MM.1S (cell line): ENCODE data around the gene SSH3.
A peak's percentile ranks its signal among the peaks of the same experiment; 100 is the strongest.

ENCODE experiments used
- DNase-seq: peaks from one replicate; pipeline ENCODE4 v3.0.0-alpha.2; 2015
- H2AFZ ChIP-seq: fragments of 300-600 bp; sonication (generic); 2 replicates; pipeline ENCODE4 v1.6.0; 2016; ENCODE audit warnings: antibody characterized with exemption, low read length
- H3F3A ChIP-seq: fragments of 300-600 bp; sonication (generic); 2 replicates; pipeline ENCODE4 v1.6.1; 2016; ENCODE audit warnings: mild to moderate bottlenecking, antibody characterized with exemption, low read length, moderate library complexity, mixed read lengths; ENCODE audit not compliant: insufficient read depth
- H3K27ac ChIP-seq: fragments of 300-600 bp; sonication (generic); 2 replicates; pipeline ENCODE4 v1.5.1; 2016; ENCODE audit warnings: mild to moderate bottlenecking, low read length
- H3K27me3 ChIP-seq: fragments of 300-600 bp; sonication (generic); replicated peaks from 2 replicates; pipeline ENCODE4 v1.6.0; 2016; ENCODE audit warnings: low read length; ENCODE audit not compliant: insufficient read depth
- H3K36me3 ChIP-seq: fragments of 300-600 bp; sonication (generic); replicated peaks from 2 replicates; pipeline ENCODE4 v1.6.1; 2016; ENCODE audit warnings: mild to moderate bottlenecking, low read length, mixed read lengths; ENCODE audit not compliant: insufficient read depth
- H3K4me1 ChIP-seq: fragments of 300-600 bp; sonication (generic); 2 replicates; pipeline ENCODE4 v1.6.1; 2016; ENCODE audit warnings: low read length, mixed read lengths
- H3K4me2 ChIP-seq: fragments of 300-600 bp; sonication (generic); 2 replicates; pipeline ENCODE4 v1.6.0; 2016; ENCODE audit warnings: low read depth, low read length
- H3K4me3 ChIP-seq: fragments of 300-600 bp; sonication (generic); 2 replicates; pipeline ENCODE4 v1.5.1; 2016; ENCODE audit warnings: low read length, mixed read lengths
- H3K79me2 ChIP-seq: fragments of 300-600 bp; sonication (generic); 2 replicates; pipeline ENCODE4 v1.6.1; 2016; ENCODE audit warnings: mixed run types, low read length, mixed read lengths
- H3K9ac ChIP-seq: fragments of 300-600 bp; sonication (generic); 2 replicates; pipeline ENCODE4 v1.6.1; 2016; ENCODE audit warnings: low read length, mixed read lengths
- H3K9me2 ChIP-seq: fragments of 300-600 bp; sonication (generic); replicated peaks from 2 replicates; pipeline ENCODE4 v1.6.1; 2016; ENCODE audit warnings: mild to moderate bottlenecking, low read length, mixed read lengths; ENCODE audit not compliant: insufficient read depth
- H3K9me3 ChIP-seq: fragments of 300-600 bp; sonication (generic); replicated peaks from 2 replicates; pipeline ENCODE4 v1.6.1; 2016; ENCODE audit warnings: mild to moderate bottlenecking, low read length, mixed read lengths; ENCODE audit not compliant: insufficient read depth
- H4K20me1 ChIP-seq: fragments of 300-600 bp; sonication (generic); 2 replicates; pipeline ENCODE4 v1.6.1; 2016; ENCODE audit warnings: mild to moderate bottlenecking, low read length, moderate library complexity, mixed read lengths; ENCODE audit not compliant: insufficient read depth
- EZH2 ChIP-seq: fragments of 300-600 bp; sonication (generic); optimal IDR thresholded peaks from 2 replicates; pipeline ENCODE3; 2017; ENCODE audit warnings: low read depth, mild to moderate bottlenecking, antibody characterized with exemption, low read length, mixed read lengths
- EZH2phosphoT487 ChIP-seq: fragments of 300-600 bp; sonication (generic); IDR thresholded peaks from 2 replicates; pipeline ENCODE4 v1.6.1; 2018; ENCODE audit warnings: antibody characterized with exemption, low read length
- TF ChIP-seq, protein P1 (sequence below): fragments of 300-600 bp; sonication (generic); IDR thresholded peaks from 2 replicates; pipeline ENCODE4 v1.5.1; 2016; ENCODE audit warnings: antibody characterized with exemption, low read length, mixed read lengths

SSH3 gene

DNA sequence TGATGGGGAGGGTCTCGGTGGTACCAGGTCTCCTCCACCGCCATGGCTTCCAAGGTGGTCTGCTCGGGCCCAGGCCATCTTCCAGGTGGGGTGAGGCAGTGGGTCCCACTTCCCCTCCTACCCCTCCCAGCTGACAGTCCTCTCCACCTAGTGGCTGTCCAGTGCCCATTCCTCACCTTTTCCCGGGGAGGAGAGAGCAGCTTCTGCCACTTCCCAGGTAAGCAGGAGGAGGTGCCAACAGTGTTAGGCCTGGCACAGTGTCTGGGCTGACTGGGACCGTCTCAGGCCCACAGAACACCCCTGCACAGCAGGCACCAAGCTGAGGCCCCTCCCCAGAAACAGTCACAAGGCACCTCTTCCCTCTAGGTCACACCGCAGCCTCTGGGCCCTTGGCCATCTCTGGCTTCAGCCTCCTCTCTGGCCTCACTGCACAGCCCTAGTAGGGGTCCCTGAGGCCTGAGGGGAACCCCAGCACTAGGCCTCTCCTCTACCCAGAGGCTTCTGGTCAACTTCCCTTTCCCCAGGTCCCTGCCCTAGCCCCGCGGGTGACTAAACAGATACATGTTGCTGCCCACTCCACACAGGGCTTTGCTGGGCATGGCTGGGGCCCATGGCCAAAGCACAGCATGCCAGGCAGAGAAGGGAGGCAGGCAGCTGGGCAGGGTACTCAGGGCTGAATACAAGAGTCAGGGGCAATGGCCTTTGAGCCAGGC, 16.6 kb upstream of the SSH3 start:
- H3K9me3 ChIP-seq = no peaks in the 10 kb centered on the region
- H3K4me2 ChIP-seq = no peak overlapping the region
- H3K4me1 ChIP-seq = peaks cover 19% of the 10 kb centered on the region
- peaks cover 10% of the 10 kb centered on the region; the same call in 1 of the 2 replicates for H3K36me3 ChIP-seq
- H3K27me3 ChIP-seq = no peaks in the 10 kb centered on the region
- H3F3A ChIP-seq = peaks cover 39% of the 10 kb centered on the region
- TF ChIP-seq, protein P1, sequence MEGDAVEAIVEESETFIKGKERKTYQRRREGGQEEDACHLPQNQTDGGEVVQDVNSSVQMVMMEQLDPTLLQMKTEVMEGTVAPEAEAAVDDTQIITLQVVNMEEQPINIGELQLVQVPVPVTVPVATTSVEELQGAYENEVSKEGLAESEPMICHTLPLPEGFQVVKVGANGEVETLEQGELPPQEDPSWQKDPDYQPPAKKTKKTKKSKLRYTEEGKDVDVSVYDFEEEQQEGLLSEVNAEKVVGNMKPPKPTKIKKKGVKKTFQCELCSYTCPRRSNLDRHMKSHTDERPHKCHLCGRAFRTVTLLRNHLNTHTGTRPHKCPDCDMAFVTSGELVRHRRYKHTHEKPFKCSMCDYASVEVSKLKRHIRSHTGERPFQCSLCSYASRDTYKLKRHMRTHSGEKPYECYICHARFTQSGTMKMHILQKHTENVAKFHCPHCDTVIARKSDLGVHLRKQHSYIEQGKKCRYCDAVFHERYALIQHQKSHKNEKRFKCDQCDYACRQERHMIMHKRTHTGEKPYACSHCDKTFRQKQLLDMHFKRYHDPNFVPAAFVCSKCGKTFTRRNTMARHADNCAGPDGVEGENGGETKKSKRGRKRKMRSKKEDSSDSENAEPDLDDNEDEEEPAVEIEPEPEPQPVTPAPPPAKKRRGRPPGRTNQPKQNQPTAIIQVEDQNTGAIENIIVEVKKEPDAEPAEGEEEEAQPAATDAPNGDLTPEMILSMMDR = peak; percentile 3; the same call in 1 of the 2 replicates
- TF ChIP-seq EZH2phosphoT487 (no peak), EZH2 (no peak)
- no peaks in the 10 kb centered on the region for H3K9me2 ChIP-seq
- no peaks in the 10 kb centered on the region for H4K20me1 ChIP-seq
- H3K27ac ChIP-seq = peak overlapping the region; percentile 100
- peaks cover 51% of the 10 kb centered on the region for H3K79me2 ChIP-seq
- DNase-seq = no peak
- H3K9ac ChIP-seq = no peak overlapping the region
- no peak overlapping the region for H3K4me3 ChIP-seq
- no peak overlapping the region for H2AFZ ChIP-seq

DNA sequence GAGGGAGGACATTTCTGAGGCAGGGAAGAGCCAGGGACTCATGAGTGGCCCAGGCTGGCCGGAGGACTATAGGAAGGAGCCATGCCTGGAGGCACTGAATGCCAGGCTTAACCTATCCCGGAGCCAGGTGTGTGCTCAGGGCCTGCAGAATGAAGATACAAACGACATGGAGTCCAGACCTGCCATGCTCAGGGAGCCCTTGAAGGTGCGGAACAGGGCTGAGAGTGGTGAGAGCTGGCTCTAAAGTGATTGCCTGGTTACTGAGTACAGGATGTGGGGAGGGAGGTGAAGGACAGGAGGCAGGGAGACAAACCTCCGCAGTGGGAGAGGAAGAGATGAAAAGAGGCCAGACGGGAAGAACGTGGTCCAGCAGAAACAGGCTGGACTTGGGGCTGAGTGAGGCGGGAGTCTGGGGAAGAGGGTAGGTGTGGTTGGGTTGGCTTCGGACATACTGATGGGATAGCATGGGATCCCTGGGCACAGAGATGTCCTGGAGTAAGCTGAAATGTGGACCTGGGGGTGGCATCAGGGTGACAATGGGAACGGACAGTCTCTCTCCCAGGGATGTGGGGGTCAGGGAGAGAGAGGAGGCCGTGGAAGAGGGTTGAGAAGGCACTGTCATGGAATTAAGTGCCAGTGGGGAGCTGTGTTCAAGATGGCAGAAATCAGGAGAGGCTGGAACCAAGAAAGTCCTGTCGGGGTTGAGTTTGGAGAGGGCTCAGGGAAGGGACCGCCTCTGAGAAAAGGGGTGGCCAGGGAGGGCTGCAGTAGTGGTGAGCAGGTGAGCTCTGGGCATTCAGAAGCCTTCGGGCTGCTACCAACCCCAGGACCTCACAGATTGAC, 15.8 kb upstream of the SSH3 start:
- Histone ChIP-seq H4K20me1 (no peaks in the 10 kb centered on the region), H3K27ac (peak overlapping the region; percentile 100), H3K4me3 (peak overlapping the region; percentile 100; the same call in 1 of the 2 replicates), H3F3A (peaks cover 39% of the 10 kb centered on the region), H3K9ac (peak overlapping the region; percentile 100), H3K79me2 (peaks cover 43% of the 10 kb centered on the region), H3K4me2 (peak overlapping the region; percentile 100), H3K9me2 (no peaks in the 10 kb centered on the region), H3K4me1 (peaks cover 19% of the 10 kb centered on the region), H3K36me3 (peaks cover 10% of the 10 kb centered on the region; the same call in 1 of the 2 replicates), H2AFZ (peak overlapping the region; percentile 12; the same call in 1 of the 2 replicates), H3K27me3 (no peaks in the 10 kb centered on the region), H3K9me3 (no peaks in the 10 kb centered on the region)
- no peak for TF ChIP-seq EZH2
- TF ChIP-seq, protein P1 = no peak
- TF ChIP-seq EZH2phosphoT487 = no peak
- no peak for DNase-seq

DNA sequence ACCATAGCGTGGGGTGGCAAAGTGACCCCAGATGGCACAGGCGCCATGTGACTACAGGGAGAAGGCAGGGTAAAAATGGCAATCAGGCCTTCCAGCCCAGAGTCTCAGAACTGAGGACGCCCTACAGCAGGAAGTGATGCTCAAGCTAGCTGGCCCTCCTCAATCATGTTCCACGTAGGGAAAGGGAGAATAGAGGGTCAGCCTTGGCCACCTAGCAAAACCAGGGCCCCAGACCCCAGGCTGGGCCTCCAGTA, 15.2 kb upstream of the SSH3 start:
- Histone ChIP-seq H3K9me2 (no peaks in the 10 kb centered on the region), H3K27me3 (no peaks in the 10 kb centered on the region), H4K20me1 (no peaks in the 10 kb centered on the region), H2AFZ (peak overlapping the region; percentile 12; the same call in 1 of the 2 replicates), H3K4me2 (peak overlapping the region; percentile 100), H3K4me1 (peaks cover 19% of the 10 kb centered on the region), H3K27ac (peak overlapping the region; percentile 100), H3K79me2 (peaks cover 42% of the 10 kb centered on the region), H3F3A (peaks cover 39% of the 10 kb centered on the region), H3K9ac (peak overlapping the region; percentile 100), H3K4me3 (peak overlapping the region; percentile 100), H3K9me3 (no peaks in the 10 kb centered on the region), H3K36me3 (peaks cover 13% of the 10 kb centered on the region)
- DNase-seq = no peak
- TF ChIP-seq EZH2phosphoT487 (no peak), EZH2 (no peak)
- TF ChIP-seq, protein P1 = no peak
